Epidermal melanocyte (primary cell): ENCODE measurements around the gene OR52R1.
"Not testable (repeated sequence)": the region's sequence is repeated elsewhere in the genome, so short reads cannot be mapped to it uniquely, and the experiment has no call there.

Source experiments
- DNase-seq: peaks from one replicate; pipeline ENCODE4 v3.0.0; 2011; ENCODE audit warnings: low spot score; ENCODE audit not compliant: insufficient read length

The OR52R1 gene

GRCh38 chr11:4804280-4804679 is at the start of gene OR52R1:
OR52R1 (minus strand) TSS chr11:4804380; CDS start chr11:4804380, 0 bp downstream.
- no peak for DNase-seq

DNA sequence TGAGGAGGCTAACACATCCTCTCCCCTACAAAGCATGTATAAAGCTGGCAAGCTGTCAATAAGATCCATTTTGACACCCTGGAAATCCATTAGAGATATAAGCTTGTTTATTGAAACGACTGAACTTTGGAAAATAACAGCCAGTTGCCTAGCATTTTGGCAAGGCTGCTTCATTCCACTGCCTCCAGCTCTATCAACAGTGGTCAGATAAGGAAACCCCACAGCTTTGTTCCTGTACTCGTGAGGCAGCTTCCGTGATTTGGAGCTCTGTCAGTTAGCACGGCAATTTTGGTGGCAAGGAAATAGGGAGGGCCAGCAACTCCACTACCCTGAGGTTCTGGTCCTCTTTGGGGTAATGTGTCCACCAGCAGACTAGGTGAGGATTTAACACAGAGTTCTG is 46.9 kb upstream of the OR52R1 start:
- DNase-seq, result no peak

DNA sequence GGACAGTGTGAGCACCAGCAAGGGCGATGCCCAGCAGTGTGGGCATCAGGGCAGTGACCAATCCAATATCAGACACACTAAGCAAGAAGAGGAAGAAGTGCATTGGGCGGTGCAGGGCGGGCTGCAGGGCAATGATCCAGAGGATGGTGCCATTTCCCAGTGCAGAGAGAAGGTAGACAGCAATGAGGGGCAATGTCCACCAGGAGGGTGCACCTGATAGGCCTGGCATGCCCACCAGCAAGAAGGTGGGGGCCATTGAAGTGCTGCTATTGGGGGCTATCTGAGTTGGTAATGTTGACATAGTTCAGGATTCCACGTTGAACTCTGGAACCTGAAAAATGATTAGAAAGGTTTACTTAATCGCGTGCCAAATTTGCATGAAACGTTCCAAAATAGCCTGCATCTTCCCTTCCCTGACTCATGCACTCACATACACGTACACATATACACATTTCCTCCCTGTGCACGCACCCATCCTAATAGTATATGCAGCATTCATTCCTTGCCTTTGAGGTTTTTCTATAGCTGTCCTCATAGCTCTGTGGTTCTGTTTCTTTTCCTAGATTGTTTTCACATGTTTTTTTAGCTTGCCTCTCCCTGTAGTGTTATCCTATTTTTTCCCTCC is 44.8 kb upstream of the OR52R1 start, which contains the start of gene OR51S1:
TSS of gene OR51S1 (minus strand) at position 301 of the 625 bp plus-strand sequence. CDS start at position 301, 0 bp downstream.
- no peak for DNase-seq

GRCh38 chr11:4839851-4840549 is 35.8 kb upstream of the OR52R1 start:
- DNase-seq, result no peak

DNA sequence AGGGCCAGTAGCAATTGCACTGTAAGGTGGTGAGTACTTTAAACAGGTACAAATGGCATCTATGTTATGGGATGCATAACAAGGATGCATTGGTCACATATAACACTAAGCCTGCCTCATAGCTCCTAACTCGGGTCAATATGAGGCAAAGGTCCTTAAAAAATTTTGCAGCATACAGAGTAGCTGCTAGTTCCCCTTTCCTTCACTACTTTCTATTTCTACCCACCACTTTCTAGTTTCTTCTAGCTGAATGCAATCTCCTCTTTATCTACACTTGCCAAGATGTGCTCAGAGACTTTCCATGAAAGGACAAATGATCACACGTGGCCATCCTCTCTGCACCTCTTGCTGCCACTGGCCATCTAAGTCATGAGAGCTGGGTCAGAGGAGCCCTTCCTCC is 26.7 kb upstream of the OR52R1 start:
- DNase-seq, result no peak

DNA sequence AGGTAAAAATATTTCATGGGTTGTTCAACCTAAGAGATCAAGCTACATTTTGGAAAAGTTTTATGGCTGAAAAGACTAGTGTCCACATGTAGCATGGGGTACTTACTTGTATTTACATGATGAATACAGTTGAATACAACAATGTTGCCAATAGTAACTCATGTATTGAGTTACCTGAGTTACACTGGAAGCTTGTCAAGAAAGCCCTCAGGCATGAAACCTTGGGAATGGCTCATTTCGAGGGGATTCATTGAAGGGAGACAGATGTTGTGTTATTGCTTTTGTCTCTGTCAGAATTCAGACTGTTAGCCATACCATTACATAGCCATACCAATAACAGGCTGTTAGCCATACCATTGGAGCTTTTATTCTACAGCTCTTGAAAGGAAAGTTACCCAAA is 26.2 kb upstream of the OR52R1 start:
- DNase-seq, result no peak

GRCh38 chr11:4826425-4826824 is 22.2 kb upstream of the OR52R1 start:
- DNase-seq, result no peak

DNA sequence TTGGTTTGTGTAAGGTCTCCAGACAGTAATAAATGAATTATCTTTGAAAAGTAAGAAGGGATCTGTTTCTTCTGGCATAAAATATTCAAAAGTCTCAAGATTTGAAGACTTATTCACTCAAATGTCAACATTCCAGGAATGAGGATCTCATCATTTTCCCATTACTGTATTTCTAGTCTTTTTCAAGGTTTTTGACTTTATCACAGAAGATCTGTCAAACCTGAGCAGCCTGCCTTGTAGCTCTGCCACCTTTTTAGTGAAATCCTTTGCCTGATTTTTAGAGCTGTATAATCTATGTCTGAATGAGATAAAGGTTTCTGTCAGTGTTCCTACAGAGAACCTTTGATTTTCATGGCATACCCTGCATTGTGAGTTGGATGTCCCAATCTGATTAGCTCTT is 21.0 kb upstream of the OR52R1 start:
- no peak for DNase-seq

GRCh38 chr11:4821021-4821420 is 16.8 kb upstream of the OR52R1 start, which contains the start of gene OR51F2:
OR51F2 (plus strand) TSS chr11:4821321; CDS start chr11:4821422, 101 bp downstream.
- DNase-seq, result no peak

DNA sequence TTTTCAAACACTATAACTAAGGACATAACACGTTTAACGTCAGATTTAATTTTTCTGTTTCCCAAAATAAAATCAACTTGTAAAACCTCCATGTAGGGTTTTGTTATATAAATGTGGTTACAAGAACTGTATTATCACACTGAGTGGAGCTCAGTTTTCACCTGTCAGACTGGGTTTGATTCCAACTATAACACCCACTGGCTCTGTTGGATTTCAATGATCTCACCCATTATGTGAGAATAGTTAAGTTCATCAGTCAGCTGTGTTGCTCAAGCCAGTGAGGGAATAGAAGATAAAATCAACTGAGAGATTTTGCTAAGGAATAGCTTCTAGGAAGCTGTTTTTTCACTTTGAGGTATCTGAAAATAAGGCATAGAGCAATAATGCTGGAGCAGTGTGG is 5.1 kb upstream of the OR52R1 start:
- DNase-seq, result no peak

- DNase-seq, result no peak
Measured at GRCh38 chr11:4808476-4808875, 4.3 kb upstream of the OR52R1 start.

DNA sequence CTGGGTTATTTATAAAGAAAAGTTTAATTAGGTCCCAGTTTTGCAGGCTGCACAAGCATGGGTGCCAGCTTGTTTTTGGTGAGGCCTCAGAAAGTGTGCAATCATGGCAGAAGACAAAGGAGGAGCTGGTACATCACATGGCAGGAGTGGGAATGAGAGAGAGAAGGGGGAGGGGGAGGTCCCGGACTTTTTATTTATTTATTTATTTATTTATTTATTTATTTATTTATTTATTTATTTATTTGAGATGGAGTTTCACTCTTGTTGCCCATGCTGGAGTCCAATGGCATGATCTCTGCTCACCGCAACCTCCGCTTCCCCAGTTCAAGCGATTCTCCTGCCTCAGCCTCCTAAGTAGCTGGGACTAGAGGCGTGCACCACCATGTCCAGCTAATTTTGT is 2.9 kb downstream of the OR52R1 start:
- not testable (repeated sequence) for DNase-seq

DNA sequence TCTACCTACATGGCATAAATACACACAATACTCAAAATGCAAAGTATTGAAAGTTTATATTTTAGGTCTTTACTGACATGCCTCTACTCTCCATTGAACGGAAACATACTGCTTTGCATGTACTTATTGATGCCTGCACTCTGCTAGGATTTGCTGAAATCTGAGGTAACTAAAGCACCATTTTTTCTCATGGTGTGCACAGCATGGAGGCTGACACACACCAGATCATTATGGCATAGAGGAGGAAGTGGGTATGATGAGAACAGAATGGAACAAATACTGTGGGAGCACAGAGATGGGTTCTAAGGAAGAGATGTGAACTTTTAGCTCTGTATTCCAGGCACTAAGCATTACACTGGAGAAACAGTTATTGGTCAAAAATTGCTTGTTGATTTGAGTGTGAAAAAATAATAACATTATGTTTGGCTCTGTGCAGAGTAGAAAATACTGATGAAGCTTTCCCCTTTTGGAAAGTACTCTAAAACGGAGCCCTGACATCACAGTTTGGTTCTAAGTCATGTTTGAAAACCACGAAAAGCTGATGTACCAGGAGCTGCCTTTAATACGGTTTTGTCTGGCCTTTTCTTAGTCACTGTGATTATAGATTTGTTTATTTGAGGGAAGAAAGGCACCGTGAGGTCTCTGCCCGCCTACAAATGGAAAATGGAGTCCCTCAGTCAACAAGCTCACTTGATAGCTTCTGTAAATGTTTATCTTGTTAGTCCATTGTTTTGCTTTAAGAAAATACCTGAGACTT is 5.6 kb downstream of the OR52R1 start:
- no peak for DNase-seq

GRCh38 chr11:4797206-4797605 is 7.0 kb downstream of the OR52R1 start:
- no peak for DNase-seq

DNA sequence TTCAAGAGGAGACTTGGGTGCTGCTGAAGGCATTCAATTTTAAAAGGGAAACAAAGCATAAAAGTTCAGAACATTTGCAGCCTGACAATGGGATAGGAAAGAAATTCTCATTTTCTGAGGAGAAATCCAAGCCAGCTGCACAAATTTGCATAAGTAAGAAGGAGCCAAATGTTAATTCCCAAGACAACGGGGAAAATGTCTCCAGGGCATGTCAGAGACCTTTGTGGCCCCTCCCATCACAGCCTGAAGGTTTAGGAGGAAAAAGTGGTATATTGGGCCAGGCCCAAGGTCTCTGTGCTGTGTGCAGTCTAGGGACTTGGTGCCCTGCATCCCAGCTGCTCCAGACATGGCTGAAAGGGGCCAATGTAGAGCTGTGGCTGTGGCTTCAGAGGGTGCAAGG is 21.7 kb downstream of the OR52R1 start:
- no peak for DNase-seq

DNA sequence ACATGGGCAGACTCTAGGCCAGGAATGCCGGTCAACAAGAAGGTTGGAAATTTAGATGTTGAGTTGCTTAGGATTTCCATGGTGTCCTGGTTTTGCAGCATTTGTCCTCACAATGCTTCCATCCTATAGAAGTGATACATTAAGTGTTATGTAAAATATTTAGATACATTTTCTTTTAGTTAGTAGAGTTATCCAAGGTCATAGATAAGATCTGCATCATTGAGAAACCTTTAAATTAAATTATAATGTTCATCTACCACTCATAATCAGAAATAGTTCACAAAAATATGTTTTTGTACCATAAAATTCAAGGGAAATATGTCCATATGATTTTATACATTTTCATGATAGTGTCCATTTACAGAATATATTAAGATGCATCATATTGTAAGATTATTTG is 34.3 kb downstream of the OR52R1 start, which contains the start of gene OR51F1:
TSS of gene OR51F1 (minus strand) at position 101 of the 400 bp plus-strand sequence. CDS start at position 101, 0 bp downstream.
- no peak for DNase-seq

DNA sequence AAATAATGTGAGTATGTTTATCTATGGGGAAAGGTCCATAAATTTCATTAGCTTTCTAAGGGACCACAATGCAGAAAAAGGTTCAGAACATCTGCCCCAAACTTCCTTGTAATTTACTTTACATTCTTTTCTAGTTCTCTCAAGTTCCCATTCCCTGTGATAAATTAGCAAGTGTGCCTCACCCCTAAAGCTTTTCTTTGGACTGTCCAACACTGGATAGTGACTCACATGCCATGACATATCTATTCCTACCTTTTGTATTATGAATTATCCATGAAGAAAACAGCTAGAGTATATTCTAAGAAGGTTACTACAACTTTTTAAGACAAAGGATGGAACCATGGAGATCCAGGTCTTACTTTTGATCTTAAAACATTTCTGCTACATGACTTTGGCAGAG is 36.1 kb downstream of the OR52R1 start:
- no peak for DNase-seq

DNA sequence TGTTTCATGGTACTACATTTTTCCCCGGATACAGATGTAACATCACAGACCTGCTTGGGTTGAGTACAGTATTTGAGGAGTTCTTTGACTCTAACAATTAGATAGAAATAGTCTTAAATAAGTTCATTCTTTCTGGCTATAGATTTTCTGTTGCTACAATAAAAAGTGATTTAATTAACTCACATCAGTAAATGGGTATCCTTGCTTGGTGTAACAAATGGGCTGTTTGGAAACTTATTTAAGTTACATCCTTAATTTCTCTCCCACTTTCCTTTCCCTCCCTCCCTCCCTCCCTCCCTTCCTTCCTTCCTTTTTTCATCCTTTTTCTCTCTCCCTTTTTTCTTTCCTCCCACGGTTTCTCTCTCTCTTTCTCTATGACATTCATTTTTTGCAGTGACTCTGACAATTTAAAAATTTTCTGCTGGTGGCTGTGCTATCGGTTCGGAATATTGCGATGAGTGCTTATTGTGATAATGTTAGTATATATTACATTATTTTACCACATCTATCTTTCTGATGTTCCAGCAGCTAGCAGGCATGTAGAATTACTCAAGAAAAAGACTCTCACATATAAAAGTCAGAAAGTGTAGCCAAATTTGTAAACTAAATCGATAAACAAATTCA is 37.6 kb downstream of the OR52R1 start:
- no peak for DNase-seq

- no peak for DNase-seq
Measured at GRCh38 chr11:4763096-4763495, 41.1 kb downstream of the OR52R1 start.
